Transverse colon (tissue), 4 donors: Measurements from ENCODE around the gene TMC5.

ENCODE experiments used
- CTCF ChIP-seq, 5 experiments: fragments of 200-600 bp in 3 of 5; fragments of 450-650 bp in 2 of 5; sonication (generic) in 3 of 5; IDR thresholded peaks; 1 replicate in 2 of 5; 2 replicates in 3 of 5; pipeline ENCODE4 v1.5.1; 2016 to 2017; ENCODE audit warnings: antibody characterized with exemption in 5 of 5, inconsistent platforms in 3 of 5, mild to moderate bottlenecking in 2 of 5, moderate library complexity in 1 of 5
- POLR2A ChIP-seq: fragments of 450-650 bp; IDR thresholded peaks from one replicate; pipeline ENCODE4 v1.6.1; 2016; ENCODE audit warnings: antibody characterized with exemption, mild to moderate bottlenecking, moderate library complexity
- POLR2AphosphoS5 ChIP-seq, 3 donors: sonication (generic); formaldehyde crosslinking; IDR thresholded peaks; one replicate each; pipeline ENCODE4 v1.6.1; 2016; ENCODE audit warnings: antibody characterized with exemption in 3 of 3

GRCh38 chr16:19548144-19548543 is 130.5 kb downstream of the TMC5 start:
- TF ChIP-seq CTCF (IDR thresholded peaks at IDR 0.05): no peak
- TF ChIP-seq POLR2AphosphoS5 (IDR thresholded peaks at IDR 0.05): no peak
- TF ChIP-seq POLR2A: no peak
